Fibroblast of peridontal ligament (primary cell): Measurements from ENCODE around the gene PDZD2.
A peak's percentile ranks its signal among the peaks of the same experiment; 100 is the strongest.
"Not testable (repeated sequence)": the region's sequence is repeated elsewhere in the genome, so short reads cannot be mapped to it uniquely, and the experiment has no call there.

ENCODE experiments used
- DNase-seq: peaks from one replicate; pipeline ENCODE4 v3.0.0-alpha.2; 2010; ENCODE audit errors: extremely low read depth

PDZD2 gene

GRCh38 chr5:31638748-31639418 lies at the start of gene PDZD2:
Gene PDZD2 (plus strand): TSS chr5:31639131.
- DNase-seq: peak; percentile 41

- DNase-seq: no peak
These were observed 45.3 kb upstream of the PDZD2 start for GRCh38 chr5:31593665-31594064.

GRCh38 chr5:31596354-31596753 lies 42.6 kb upstream of the PDZD2 start:
- DNase-seq: no peak

- no peak for DNase-seq
These were observed 40.0 kb upstream of the PDZD2 start for GRCh38 chr5:31598640-31599611.

GRCh38 chr5:31602305-31602704 lies 36.6 kb upstream of the PDZD2 start:
- DNase-seq: not testable (repeated sequence)

- DNase-seq: no peak
These were observed 34.7 kb upstream of the PDZD2 start for GRCh38 chr5:31604240-31604639.

- no peak for DNase-seq
These were observed 34.3 kb upstream of the PDZD2 start for GRCh38 chr5:31604644-31605043.

- DNase-seq: no peak
These were observed 33.0 kb upstream of the PDZD2 start for GRCh38 chr5:31605920-31606319.

GRCh38 chr5:31607546-31607945 lies 31.4 kb upstream of the PDZD2 start:
- no peak for DNase-seq

GRCh38 chr5:31611002-31611401 lies 27.9 kb upstream of the PDZD2 start:
- DNase-seq: no peak

GRCh38 chr5:31613651-31614050 lies 25.3 kb upstream of the PDZD2 start:
- no peak for DNase-seq

GRCh38 chr5:31614151-31615020 lies 24.5 kb upstream of the PDZD2 start:
- DNase-seq: peak; percentile 20

- no peak for DNase-seq
These were observed 21.1 kb upstream of the PDZD2 start for GRCh38 chr5:31617867-31618266.

- DNase-seq: no peak
These were observed 18.9 kb upstream of the PDZD2 start for GRCh38 chr5:31620026-31620425.

GRCh38 chr5:31623249-31623648 lies 15.7 kb upstream of the PDZD2 start:
- no peak for DNase-seq

GRCh38 chr5:31625394-31625793 lies 13.5 kb upstream of the PDZD2 start:
- DNase-seq: no peak

- DNase-seq: no peak
These were observed 12.8 kb upstream of the PDZD2 start for GRCh38 chr5:31626156-31626555.

GRCh38 chr5:31626604-31627234 lies 12.2 kb upstream of the PDZD2 start:
- no peak for DNase-seq

GRCh38 chr5:31630931-31631330 lies 8.0 kb upstream of the PDZD2 start:
- no peak for DNase-seq

GRCh38 chr5:31632460-31632859 lies 6.5 kb upstream of the PDZD2 start:
- DNase-seq: no peak

GRCh38 chr5:31635446-31635845 lies 3.5 kb upstream of the PDZD2 start:
- DNase-seq: no peak

GRCh38 chr5:31637851-31638250 lies 1.1 kb upstream of the PDZD2 start:
- no peak for DNase-seq
